A549 (cell line): ENCODE measurements around the gene LRRC47.

Experiments used
- BHLHE40 ChIP-seq: IDR thresholded peaks from 2 replicates; pipeline ENCODE4 v1.6.1; 2012; ENCODE audit warnings: low read depth, low read length, inconsistent platforms
- EP300 ChIP-seq, 2 experiments: fragments of >200 bp; sonication (Bioruptor Twin); formaldehyde crosslinking; IDR thresholded peaks; 2 replicates in 1 of 2; 3 replicates in 1 of 2; pipeline ENCODE4 v1.6.1; 2016 to 2017
- HDAC2 ChIP-seq: fragments of 200-600 bp; sonication (generic); IDR thresholded peaks from 2 replicates; pipeline ENCODE4 v1.6.1; 2016
- KDM1A ChIP-seq: fragments of 200-600 bp; sonication (generic); IDR thresholded peaks from 2 replicates; pipeline ENCODE4 v1.6.1; 2016; ENCODE audit warnings: low read depth, mild to moderate bottlenecking
- KDM5A ChIP-seq: fragments of 200-600 bp; sonication (generic); IDR thresholded peaks from 2 replicates; pipeline ENCODE4 v1.6.1; 2016; ENCODE audit warnings: antibody characterized with exemption, mild to moderate bottlenecking
- NFE2L2 ChIP-seq: fragments of 150-350 bp; conservative IDR thresholded peaks from 2 replicates; pipeline ENCODE4 v1.6.1; 2014; ENCODE audit warnings: low read length
- PHF8 ChIP-seq: fragments of 200-600 bp; sonication (generic); IDR thresholded peaks from 2 replicates; pipeline ENCODE4 v1.6.1; 2016; ENCODE audit warnings: low read depth, mild to moderate bottlenecking, antibody characterized with exemption, moderate library complexity, borderline replicate concordance
- POLR2A ChIP-seq: IDR thresholded peaks from 2 replicates; pipeline ENCODE4 v1.6.1; 2012; ENCODE audit warnings: mild to moderate bottlenecking, low read length
- TF ChIP-seq, protein P1 (sequence below): fragments of >200 bp; sonication (Bioruptor Twin); formaldehyde crosslinking; IDR thresholded peaks from 3 replicates; pipeline ENCODE4 v1.6.1; 2016
- TF ChIP-seq, protein P2 (sequence below): fragments of >200 bp; sonication (Bioruptor Twin); formaldehyde crosslinking; IDR thresholded peaks from 3 replicates; pipeline ENCODE4 v1.5.1; 2016
- TF ChIP-seq, protein P3 (sequence below): fragments of 450-650 bp; IDR thresholded peaks from 2 replicates; pipeline ENCODE4 v1.6.1; 2014; ENCODE audit warnings: antibody characterized with exemption
- TF ChIP-seq, protein P4 (sequence below): fragments of 150-350 bp; IDR thresholded peaks from 2 replicates; pipeline ENCODE4 v1.6.1; 2014; ENCODE audit warnings: low read depth, mild to moderate bottlenecking, low read length
- TF ChIP-seq, protein P5 (sequence below): fragments of 200-600 bp; sonication (generic); IDR thresholded peaks from 2 replicates; pipeline ENCODE4 v1.6.1; 2016; ENCODE audit warnings: antibody characterized with exemption, mild to moderate bottlenecking, moderate library complexity
- TF ChIP-seq, protein P6 (sequence below): IDR thresholded peaks from 2 replicates; pipeline ENCODE4 v1.6.1; 2012

DNA sequence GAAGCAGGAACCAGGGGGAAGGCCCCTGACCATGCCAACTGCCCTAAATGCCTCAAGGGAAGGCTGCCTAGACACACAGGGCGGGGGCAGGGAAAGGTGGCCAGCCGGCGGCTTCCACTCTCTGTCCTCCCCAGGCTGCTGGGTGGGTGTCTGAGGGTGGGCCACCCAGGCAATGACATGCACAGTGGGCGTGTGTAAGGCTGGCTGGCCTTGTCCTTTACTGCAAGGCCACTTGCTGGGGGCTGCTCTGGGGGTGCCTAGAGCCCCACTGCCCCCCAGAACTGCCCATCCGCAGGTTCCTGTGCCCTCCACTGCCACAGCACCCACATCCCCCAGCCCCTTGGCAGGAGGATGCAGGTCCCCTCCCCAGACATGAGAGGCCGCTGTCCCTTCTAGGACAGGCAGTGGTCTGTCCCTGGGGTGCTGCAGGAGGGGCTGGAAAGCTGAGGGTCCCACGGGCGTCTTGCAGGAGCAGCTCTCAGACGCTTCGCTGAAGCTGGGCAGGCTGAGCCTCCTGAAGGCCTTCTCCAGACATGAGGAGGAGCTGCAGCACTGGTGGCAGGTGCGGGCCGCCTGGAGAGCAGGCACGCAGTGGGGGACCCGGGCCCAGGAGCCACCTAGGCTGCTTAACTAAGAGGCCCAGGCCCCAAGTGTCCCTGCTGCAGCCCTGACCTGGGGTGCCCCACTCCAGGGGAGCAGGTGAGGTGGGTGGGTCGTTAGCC is 34.0 kb downstream of the LRRC47 start:
- no peak for TF ChIP-seq KDM1A
- TF ChIP-seq, protein P1, sequence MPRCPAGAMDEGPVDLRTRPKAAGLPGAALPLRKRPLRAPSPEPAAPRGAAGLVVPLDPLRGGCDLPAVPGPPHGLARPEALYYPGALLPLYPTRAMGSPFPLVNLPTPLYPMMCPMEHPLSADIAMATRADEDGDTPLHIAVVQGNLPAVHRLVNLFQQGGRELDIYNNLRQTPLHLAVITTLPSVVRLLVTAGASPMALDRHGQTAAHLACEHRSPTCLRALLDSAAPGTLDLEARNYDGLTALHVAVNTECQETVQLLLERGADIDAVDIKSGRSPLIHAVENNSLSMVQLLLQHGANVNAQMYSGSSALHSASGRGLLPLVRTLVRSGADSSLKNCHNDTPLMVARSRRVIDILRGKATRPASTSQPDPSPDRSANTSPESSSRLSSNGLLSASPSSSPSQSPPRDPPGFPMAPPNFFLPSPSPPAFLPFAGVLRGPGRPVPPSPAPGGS = no peak
- TF ChIP-seq, protein P2, sequence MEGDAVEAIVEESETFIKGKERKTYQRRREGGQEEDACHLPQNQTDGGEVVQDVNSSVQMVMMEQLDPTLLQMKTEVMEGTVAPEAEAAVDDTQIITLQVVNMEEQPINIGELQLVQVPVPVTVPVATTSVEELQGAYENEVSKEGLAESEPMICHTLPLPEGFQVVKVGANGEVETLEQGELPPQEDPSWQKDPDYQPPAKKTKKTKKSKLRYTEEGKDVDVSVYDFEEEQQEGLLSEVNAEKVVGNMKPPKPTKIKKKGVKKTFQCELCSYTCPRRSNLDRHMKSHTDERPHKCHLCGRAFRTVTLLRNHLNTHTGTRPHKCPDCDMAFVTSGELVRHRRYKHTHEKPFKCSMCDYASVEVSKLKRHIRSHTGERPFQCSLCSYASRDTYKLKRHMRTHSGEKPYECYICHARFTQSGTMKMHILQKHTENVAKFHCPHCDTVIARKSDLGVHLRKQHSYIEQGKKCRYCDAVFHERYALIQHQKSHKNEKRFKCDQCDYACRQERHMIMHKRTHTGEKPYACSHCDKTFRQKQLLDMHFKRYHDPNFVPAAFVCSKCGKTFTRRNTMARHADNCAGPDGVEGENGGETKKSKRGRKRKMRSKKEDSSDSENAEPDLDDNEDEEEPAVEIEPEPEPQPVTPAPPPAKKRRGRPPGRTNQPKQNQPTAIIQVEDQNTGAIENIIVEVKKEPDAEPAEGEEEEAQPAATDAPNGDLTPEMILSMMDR = no peak
- no peak for TF ChIP-seq POLR2A
- TF ChIP-seq, protein P3, sequence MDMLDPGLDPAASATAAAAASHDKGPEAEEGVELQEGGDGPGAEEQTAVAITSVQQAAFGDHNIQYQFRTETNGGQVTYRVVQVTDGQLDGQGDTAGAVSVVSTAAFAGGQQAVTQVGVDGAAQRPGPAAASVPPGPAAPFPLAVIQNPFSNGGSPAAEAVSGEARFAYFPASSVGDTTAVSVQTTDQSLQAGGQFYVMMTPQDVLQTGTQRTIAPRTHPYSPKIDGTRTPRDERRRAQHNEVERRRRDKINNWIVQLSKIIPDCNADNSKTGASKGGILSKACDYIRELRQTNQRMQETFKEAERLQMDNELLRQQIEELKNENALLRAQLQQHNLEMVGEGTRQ = no peak
- no peak for TF ChIP-seq NFE2L2
- TF ChIP-seq, protein P4, sequence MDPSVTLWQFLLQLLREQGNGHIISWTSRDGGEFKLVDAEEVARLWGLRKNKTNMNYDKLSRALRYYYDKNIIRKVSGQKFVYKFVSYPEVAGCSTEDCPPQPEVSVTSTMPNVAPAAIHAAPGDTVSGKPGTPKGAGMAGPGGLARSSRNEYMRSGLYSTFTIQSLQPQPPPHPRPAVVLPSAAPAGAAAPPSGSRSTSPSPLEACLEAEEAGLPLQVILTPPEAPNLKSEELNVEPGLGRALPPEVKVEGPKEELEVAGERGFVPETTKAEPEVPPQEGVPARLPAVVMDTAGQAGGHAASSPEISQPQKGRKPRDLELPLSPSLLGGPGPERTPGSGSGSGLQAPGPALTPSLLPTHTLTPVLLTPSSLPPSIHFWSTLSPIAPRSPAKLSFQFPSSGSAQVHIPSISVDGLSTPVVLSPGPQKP = no peak
- no peak for TF ChIP-seq KDM5A
- TF ChIP-seq, protein P5, sequence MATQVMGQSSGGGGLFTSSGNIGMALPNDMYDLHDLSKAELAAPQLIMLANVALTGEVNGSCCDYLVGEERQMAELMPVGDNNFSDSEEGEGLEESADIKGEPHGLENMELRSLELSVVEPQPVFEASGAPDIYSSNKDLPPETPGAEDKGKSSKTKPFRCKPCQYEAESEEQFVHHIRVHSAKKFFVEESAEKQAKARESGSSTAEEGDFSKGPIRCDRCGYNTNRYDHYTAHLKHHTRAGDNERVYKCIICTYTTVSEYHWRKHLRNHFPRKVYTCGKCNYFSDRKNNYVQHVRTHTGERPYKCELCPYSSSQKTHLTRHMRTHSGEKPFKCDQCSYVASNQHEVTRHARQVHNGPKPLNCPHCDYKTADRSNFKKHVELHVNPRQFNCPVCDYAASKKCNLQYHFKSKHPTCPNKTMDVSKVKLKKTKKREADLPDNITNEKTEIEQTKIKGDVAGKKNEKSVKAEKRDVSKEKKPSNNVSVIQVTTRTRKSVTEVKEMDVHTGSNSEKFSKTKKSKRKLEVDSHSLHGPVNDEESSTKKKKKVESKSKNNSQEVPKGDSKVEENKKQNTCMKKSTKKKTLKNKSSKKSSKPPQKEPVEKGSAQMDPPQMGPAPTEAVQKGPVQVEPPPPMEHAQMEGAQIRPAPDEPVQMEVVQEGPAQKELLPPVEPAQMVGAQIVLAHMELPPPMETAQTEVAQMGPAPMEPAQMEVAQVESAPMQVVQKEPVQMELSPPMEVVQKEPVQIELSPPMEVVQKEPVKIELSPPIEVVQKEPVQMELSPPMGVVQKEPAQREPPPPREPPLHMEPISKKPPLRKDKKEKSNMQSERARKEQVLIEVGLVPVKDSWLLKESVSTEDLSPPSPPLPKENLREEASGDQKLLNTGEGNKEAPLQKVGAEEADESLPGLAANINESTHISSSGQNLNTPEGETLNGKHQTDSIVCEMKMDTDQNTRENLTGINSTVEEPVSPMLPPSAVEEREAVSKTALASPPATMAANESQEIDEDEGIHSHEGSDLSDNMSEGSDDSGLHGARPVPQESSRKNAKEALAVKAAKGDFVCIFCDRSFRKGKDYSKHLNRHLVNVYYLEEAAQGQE = no peak
- TF ChIP-seq HDAC2 = no peak
- no peak for TF ChIP-seq EP300 (IDR thresholded peaks at IDR 0.05)
- TF ChIP-seq, protein P6, sequence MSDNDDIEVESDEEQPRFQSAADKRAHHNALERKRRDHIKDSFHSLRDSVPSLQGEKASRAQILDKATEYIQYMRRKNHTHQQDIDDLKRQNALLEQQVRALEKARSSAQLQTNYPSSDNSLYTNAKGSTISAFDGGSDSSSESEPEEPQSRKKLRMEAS = no peak
- no peak for TF ChIP-seq BHLHE40
- no peak for TF ChIP-seq PHF8
